ENCODE results near the gene PRELID3B. TPM values are rescaled to one million over a fixed set of nuclear protein-coding genes. Genes with fewer than 3 reads are reported as not detected.

Gene PRELID3B
- total and polyA plus RNA-seq, 10 of the 15 experiments (the other 5 are each of a cell fraction or from before 2014, with no cell fraction given), result 72.5 to 151 (median 124) TPM

- peaks cover 6 to 16% of the 10 kb centered on the region in 2 experiments for H3K36me3 ChIP-seq (ENCODE audit: control insufficient read depth in 2 of 2, insufficient read depth in 2 of 2, low read length in 1 of 2)
- DNase-seq (ENCODE audit: low read depth, low spot score) (peak; percentile 75), FAIRE-seq (no peak), ATAC-seq (peak; percentile 97)
- no peaks in the 10 kb centered on the region for H3K27me3 ChIP-seq (replicated peaks in 1 of 2; ENCODE audit: control insufficient read depth in 2 of 2, insufficient read depth in 2 of 2, low read length in 1 of 2)
- 1% methylated on average over 82 of the region's 86 CpGs for WGBS (ENCODE audit: insufficient coverage, insufficient replicate concordance, low lambda C conversion rate, missing lambda C conversion rate)
- intact Hi-C loops (cut with micrococcal nuclease; ENCODE audit: unreplicated experiment), result loop anchor here (1.0 to 10.0 kb wide), 5 partner anchors 25 to 377 kb away; partner anchors contain the start of genes CTSZ, NELFCD and STX16
- H3K9ac ChIP-seq (ENCODE audit: control insufficient read depth, insufficient read depth, low read length), result peak within 1 kb of the TSS; percentile 78
- ChIA-PET CTCF (interaction anchor here (0.6 to 1.9 kb wide), 7 partner anchors 10 to 372 kb away, joined by 3 to 5 read pairs (median 3); partner anchors contain the start of gene PRELID3B), POLR2A (interaction anchor here (0.6 to 6.0 kb wide), 14 partner anchors 9 to 143 kb away, joined by 3 to 40 read pairs (median 5); partner anchors contain the start of genes NELFCD, PRELID3B and TUBB1), RAD21 (ENCODE audit: unreplicated experiment) (interaction anchor here (1.0 to 2.5 kb wide), 13 partner anchors 8 to 381 kb away, joined by 3 to 19 read pairs (median 8); partner anchors contain the start of genes NELFCD and STX16), SMC1A (ENCODE audit: uncharacterized antibody, unreplicated experiment) (interaction anchor here (0.6 to 2.0 kb wide), 16 partner anchors 9 to 162 kb away, joined by 3 to 22 read pairs (median 4); no protein-coding TSS in a partner anchor)
- no peaks in the 10 kb centered on the region for H3K9me3 ChIP-seq (replicated peaks; ENCODE audit: control insufficient read depth, insufficient read depth, low read length)
- BruUV-seq (replicated peaks), result no TSS peak
- H3K4me3 ChIP-seq, result peak within 1 kb of the TSS; percentile 85
- in situ Hi-C loops (cut with MboI), result no loop called here
- H2AFZ ChIP-seq (ENCODE audit: control insufficient read depth, low read depth, low read length), result peak within 1 kb of the TSS; percentile 66
- no peaks in the 10 kb centered on the region for H4K20me1 ChIP-seq (ENCODE audit: control insufficient read depth, insufficient read depth)
- H3K4me2 ChIP-seq (ENCODE audit: control insufficient read depth, insufficient read depth), result peak within 1 kb of the TSS; percentile 95
- H3K79me2 ChIP-seq (ENCODE audit: control insufficient read depth, insufficient read depth, low read length), result peaks cover 59% of the 10 kb centered on the region
- no peaks in the 10 kb centered on the region; the same call in 1 of the 2 replicates for H3K4me1 ChIP-seq (ENCODE audit: control insufficient read depth, insufficient read depth, low read length)
- peak within 1 kb of the TSS; percentile 90 for H3K27ac ChIP-seq (ENCODE audit: control insufficient read depth, insufficient read depth)
- peak; percentile 83 for TF ChIP-seq IRF3 (IDR thresholded peaks at IDR 0.05)
- TF ChIP-seq RELB (IDR thresholded peaks at IDR 0.05; ENCODE audit: low read depth), result no peak
- TF ChIP-seq EGR1 (IDR thresholded peaks at IDR 0.05; ENCODE audit: borderline replicate concordance in 1 of 2, low read depth in 2 of 2, low read length in 2 of 2), result peak in 1 of 2 experiments; percentile 44; a peak in 1 of 3 replicates
- TF ChIP-seq SMAD1 (IDR thresholded peaks at IDR 0.05; ENCODE audit: low read depth, partially characterized antibody), result no peak
- peak; percentile 64 for TF ChIP-seq KLF5 (IDR thresholded peaks at IDR 0.05; ENCODE audit: partially characterized antibody)
- TF ChIP-seq NKRF (conservative IDR thresholded peaks at IDR 0.05), result peak; percentile 65
- no peak for TF ChIP-seq ZBTB33 (IDR thresholded peaks at IDR 0.05)
- peak in 1 of 2 experiments; percentile 17; a peak in 2 of 4 replicates for TF ChIP-seq IKZF2 (IDR thresholded peaks at IDR 0.05)
- peak; percentile 40; the same call in 1 of the 2 replicates for TF ChIP-seq SPI1 (IDR thresholded peaks at IDR 0.05; ENCODE audit: borderline replicate concordance, insufficient read depth, low read depth, low read length)
- TF ChIP-seq RFX5 (IDR thresholded peaks at IDR 0.05; ENCODE audit: low read depth, low read length), result peak; percentile 50; the same call in 1 of the 2 replicates
- TF ChIP-seq PBX3 (IDR thresholded peaks at IDR 0.05; ENCODE audit: insufficient replicate concordance, low read depth, low read length), result peak; percentile 94
- TF ChIP-seq RUNX3 (IDR thresholded peaks at IDR 0.05; ENCODE audit: low read length), result peak; percentile 84
- no peak for TF ChIP-seq RELA (IDR thresholded peaks at IDR 0.05; ENCODE audit: borderline replicate concordance, partially characterized antibody)
These were observed 10.4 kb downstream of the PRELID3B start, which contains the start of gene ATP5F1E for GRCh38 chr20:59032023-59032712. Gene ATP5F1E (minus strand): TSS chr20:59032335. CDS start chr20:59032251, 84 bp downstream.
